Measurements from ENCODE around the gene FGF9.

GRCh38 chr13:21663197-21663596, 7.7 kb upstream of the FGF9 start:
- TF ChIP-seq CTCF (conservative IDR thresholded peaks at IDR 0.05), result no peak
- no peak for TF ChIP-seq ZFX (IDR thresholded peaks at IDR 0.05)
